HFF-Myc (cell line): ENCODE results near the gene RAB5IF.

Experiments
- DNase-seq: peaks from one replicate; pipeline ENCODE4 v3.0.0-alpha.2; 2011; ENCODE audit warnings: low read depth; ENCODE audit errors: extremely low read depth
- H3K4me3 ChIP-seq: replicated peaks from 2 replicates; pipeline ENCODE4 v1.5.1; 2011; ENCODE audit warnings: low read depth, mild to moderate bottlenecking, control low read depth, low read length
- TF ChIP-seq, protein P1 (sequence below): IDR thresholded peaks from 2 replicates; pipeline ENCODE4 v1.5.1; 2012; ENCODE audit warnings: mild to moderate bottlenecking, low read depth, low read length, control low read depth; ENCODE audit errors: missing control alignments

RAB5IF gene

GRCh38 chr20:36571564-36572504 is 33.7 kb upstream of the RAB5IF start:
- peak overlapping the region; percentile 53; the same call in 1 of the 2 replicates for H3K4me3 ChIP-seq
- TF ChIP-seq, protein P1, sequence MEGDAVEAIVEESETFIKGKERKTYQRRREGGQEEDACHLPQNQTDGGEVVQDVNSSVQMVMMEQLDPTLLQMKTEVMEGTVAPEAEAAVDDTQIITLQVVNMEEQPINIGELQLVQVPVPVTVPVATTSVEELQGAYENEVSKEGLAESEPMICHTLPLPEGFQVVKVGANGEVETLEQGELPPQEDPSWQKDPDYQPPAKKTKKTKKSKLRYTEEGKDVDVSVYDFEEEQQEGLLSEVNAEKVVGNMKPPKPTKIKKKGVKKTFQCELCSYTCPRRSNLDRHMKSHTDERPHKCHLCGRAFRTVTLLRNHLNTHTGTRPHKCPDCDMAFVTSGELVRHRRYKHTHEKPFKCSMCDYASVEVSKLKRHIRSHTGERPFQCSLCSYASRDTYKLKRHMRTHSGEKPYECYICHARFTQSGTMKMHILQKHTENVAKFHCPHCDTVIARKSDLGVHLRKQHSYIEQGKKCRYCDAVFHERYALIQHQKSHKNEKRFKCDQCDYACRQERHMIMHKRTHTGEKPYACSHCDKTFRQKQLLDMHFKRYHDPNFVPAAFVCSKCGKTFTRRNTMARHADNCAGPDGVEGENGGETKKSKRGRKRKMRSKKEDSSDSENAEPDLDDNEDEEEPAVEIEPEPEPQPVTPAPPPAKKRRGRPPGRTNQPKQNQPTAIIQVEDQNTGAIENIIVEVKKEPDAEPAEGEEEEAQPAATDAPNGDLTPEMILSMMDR, result no peak
- no peak for DNase-seq

DNA sequence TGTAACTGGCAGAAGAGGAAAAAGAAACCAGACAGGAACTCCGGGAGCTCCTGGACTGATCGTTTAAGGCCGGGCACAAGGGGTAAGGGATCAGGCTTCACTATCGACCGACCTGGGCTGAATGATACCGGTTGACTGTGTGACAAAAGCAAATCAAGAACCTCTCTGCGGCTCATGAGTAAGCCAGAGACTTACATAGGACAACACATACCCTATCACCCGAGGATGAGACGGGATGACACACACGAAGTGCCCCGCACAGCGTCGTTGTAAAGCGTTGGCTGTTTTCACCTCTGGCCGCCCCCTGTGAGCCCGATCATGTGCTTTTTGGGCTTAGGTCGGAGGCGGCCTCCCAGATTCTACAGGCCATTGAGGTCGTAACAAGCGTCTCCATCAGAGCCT is 32.9 kb upstream of the RAB5IF start:
- no peak for DNase-seq
- TF ChIP-seq, protein P1, result no peak
- H3K4me3 ChIP-seq, result peak overlapping the region; percentile 53

DNA sequence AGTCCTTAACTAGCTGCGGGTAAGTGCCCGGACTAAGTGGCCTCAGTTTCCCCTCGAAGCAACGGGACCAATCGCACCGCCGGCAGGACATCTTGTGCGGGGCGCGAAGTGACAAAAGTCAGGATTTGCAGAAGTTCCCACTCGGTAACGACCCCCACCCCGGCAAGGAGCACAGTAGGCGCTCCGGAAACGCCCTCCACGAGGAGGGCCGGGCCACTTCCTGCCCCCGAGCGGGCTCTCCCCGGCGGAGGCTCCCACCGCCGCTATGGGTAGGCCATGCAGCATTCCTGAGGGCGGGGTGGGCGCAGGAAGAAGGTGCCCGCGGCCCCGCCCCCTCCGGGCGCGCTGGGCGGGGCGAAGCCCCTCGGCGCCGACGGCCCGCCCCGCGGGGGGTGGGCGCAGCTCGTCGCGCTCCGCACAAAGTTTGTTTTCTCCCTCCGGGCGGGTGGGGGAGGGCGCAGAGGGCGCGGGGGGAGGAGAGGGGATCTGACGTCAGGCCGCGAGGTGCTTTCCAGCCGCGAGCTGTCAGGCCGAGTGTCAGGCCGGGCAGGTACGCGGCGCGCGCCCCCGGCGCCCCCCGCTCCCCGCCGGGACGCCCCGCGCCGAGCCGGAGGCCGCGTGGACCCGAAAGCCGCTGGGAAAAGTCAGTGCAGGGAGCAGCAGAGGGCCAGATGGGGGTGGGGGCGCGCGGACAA is 32.3 kb upstream of the RAB5IF start, which contains the start of gene TGIF2:
TSS of gene TGIF2 (plus strand) at position 495 of the 695 bp plus-strand sequence. CDS start 5,178 bp downstream, outside the sequence.
- no peak for DNase-seq
- TF ChIP-seq, protein P1, result no peak
- H3K4me3 ChIP-seq, result peak within 1 kb of the TSS; percentile 81

DNA sequence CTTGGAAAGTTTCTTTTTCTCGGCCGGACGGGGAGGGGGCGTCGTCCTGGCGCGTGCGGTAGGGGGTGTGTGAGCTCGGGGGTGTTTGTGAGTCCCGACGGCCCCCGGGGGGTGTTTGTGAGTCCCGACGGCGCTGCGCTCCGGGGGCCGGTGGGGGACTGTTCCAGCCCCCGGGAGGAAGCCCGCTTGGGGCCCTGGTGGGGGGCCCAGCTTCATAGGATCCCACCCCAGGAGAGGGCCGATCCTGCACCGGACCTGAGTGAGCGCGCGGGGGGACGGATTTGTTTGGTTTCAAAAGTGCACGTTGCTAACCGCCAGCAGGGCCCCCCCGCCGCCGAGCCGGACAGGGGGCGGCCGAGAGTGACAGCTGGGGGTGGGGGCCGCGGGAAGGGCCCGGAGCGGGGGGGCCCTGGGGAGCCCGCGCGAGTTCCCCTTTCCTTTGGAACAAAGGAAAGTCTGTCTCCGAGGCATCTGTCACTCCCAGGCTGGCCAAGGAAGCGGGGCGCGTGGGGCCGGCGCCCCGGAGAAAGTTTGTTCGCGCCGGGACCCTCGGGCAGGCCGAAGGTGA is 31.7 kb upstream of the RAB5IF start:
- DNase-seq, result no peak
- TF ChIP-seq, protein P1, result no peak
- peak overlapping the region; percentile 81 for H3K4me3 ChIP-seq

DNA sequence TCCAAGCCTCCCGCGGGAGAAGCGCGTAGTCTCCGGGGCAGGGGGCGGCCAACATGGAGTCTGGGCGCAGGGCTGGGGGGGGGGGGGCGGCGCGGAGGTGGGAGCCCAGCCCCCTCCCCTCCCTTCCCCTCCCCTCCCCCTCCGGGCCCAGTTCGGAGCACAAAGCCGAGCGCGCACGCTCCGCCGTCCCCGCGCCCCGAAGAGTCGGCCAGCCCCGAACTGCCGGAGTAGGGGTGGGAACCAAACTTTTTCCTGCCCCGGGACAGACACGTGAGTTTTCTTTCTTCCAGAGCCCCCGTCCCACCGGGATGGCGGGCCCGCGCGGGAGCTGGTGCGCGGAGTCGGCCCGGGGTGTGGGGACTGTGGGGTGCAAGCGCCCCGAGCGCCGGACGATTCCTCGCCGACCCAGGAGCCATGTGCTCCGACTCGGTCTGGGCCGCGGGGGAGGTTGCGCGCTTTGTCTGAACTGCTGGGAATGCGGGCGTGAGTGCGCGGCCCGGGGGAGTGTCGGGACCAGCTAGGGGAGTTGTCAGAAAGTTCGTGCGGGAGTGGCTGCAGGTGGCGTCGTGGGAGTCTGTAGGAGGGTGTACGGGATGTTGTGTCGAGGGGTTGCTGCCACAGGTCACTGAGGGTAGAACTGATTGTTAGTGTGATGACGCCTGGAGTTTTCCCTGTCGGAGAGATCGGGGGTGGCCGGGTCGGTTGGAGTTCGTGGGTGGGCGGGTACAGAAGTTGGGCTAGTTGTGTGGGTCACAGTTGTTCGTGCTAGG is 31.0 kb upstream of the RAB5IF start:
- TF ChIP-seq, protein P1, result no peak
- DNase-seq, result no peak
- H3K4me3 ChIP-seq, result peak overlapping the region; percentile 81

DNA sequence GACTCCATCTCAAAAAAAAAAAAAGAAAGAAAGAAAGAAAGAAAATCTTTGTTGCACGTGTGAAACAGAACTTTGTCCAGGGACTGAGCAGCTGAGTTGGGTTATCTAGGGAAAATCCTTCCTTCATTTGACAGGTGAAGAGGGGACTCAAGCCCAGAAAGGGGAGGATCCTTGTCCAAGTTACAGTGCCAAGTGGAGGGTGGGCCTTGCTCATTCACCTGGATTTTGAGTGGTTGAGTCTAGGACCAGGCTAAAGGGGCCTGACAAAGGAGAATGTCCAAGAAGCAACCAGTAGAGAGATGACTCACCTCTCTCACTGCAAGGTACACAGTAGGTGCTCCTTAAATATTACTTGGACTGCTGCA is 29.5 kb upstream of the RAB5IF start:
- DNase-seq, result no peak
- TF ChIP-seq, protein P1, result no peak
- no peak overlapping the region for H3K4me3 ChIP-seq
